Gastroesophageal sphincter (tissue), 3 donors: Measurements from ENCODE around the gene SUN2.
"Not testable (repeated sequence)": the region's sequence is repeated elsewhere in the genome, so short reads cannot be mapped to it uniquely, and the experiment has no call there.

ENCODE experiments used
- POLR2AphosphoS5 ChIP-seq: sonication (generic); formaldehyde crosslinking; IDR thresholded peaks from one replicate; pipeline ENCODE4 v1.6.1; 2017; ENCODE audit warnings: antibody characterized with exemption
- TF ChIP-seq, protein P1 (sequence below), 4 experiments: fragments of 200-600 bp in 2 of 4; fragments of 450-650 bp in 2 of 4; sonication (generic) in 1 of 4; IDR thresholded peaks; one replicate each; pipeline ENCODE4 v1.5.1; 2017 to 2019; ENCODE audit warnings: antibody characterized with exemption in 4 of 4, mild to moderate bottlenecking in 2 of 4, moderate library complexity in 2 of 4

GRCh38 chr22:38805041-38805593, 49.3 kb upstream of the SUN2 start:
- TF ChIP-seq, protein P1, sequence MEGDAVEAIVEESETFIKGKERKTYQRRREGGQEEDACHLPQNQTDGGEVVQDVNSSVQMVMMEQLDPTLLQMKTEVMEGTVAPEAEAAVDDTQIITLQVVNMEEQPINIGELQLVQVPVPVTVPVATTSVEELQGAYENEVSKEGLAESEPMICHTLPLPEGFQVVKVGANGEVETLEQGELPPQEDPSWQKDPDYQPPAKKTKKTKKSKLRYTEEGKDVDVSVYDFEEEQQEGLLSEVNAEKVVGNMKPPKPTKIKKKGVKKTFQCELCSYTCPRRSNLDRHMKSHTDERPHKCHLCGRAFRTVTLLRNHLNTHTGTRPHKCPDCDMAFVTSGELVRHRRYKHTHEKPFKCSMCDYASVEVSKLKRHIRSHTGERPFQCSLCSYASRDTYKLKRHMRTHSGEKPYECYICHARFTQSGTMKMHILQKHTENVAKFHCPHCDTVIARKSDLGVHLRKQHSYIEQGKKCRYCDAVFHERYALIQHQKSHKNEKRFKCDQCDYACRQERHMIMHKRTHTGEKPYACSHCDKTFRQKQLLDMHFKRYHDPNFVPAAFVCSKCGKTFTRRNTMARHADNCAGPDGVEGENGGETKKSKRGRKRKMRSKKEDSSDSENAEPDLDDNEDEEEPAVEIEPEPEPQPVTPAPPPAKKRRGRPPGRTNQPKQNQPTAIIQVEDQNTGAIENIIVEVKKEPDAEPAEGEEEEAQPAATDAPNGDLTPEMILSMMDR (IDR thresholded peaks at IDR 0.05): not testable (repeated sequence)
- TF ChIP-seq POLR2AphosphoS5: not testable (repeated sequence)
